ENCODE measurements around the gene NCK1.
A peak's percentile ranks its signal among the peaks of the same experiment; 100 is the strongest.

NCK1 gene

DNA sequence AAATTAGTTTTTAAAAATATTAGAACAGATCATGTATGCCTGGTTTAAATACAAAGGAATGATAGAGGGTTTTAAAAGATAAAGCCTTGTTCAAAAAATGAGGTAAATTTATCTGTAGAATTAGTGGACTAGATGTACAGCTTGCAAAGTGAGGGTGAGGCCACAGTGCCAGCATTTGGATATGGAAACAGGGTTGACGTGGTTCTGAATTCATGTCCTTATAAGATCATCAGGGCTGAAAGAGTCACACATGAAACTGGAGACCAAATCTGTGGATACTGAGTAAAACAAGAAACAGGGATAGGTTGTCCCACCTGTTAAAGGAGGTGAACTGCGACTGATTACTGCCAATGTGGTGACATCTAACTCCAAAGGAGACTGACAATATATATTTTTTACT is 46.3 kb downstream of the NCK1 start:
- no peak for DNase-seq
- ATAC-seq, result no peak

GRCh38 chr3:136909187-136909586 is 47.2 kb downstream of the NCK1 start:
- ATAC-seq, result no peak
- no peak for DNase-seq

DNA sequence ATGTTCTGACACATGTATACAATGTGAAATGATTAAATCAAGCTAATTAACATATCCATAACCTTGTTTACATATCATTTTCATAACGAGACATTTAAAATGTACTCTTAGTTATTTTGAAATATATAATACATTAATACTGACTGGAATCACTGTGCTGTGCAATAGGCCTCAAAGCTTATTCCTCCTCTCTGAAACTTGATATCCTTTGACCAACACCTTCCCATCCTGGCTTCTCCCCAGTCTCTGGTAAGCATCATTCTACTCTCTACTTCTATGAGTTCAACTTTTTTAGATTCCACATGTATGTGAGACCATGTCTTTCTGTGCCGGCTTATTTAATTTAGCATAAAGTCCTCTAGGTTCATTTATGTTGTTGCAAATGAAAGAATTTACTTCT is 48.7 kb downstream of the NCK1 start:
- DNase-seq, result no peak

DNA sequence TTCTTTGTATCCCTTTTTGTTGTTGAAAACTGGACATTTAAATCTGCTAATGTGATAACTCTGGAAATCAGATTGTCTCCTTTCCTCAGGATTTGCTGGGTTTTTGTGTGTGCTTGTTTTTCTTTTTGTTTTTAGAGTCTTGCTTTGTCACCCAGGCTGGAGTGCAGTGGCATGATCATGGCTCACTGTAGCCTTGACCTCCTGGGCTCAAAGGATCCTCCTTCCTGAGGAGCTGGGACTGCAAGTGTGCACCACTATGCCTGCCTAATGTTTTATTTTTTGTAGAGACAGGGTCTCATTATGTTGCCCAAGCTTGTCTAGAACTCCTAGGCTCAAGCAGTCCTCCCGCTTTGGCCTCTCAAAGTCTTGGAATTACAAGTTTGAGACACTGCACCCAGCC is 51.2 kb downstream of the NCK1 start:
- ATAC-seq (no peak), DNase-seq (no peak)

More for the DNA sequence above, 48.7 kb downstream of the NCK1 start:
- no peak for ATAC-seq

GRCh38 chr3:136914739-136915138 is 52.7 kb downstream of the NCK1 start:
- no peak for DNase-seq
- no peak for ATAC-seq

DNA sequence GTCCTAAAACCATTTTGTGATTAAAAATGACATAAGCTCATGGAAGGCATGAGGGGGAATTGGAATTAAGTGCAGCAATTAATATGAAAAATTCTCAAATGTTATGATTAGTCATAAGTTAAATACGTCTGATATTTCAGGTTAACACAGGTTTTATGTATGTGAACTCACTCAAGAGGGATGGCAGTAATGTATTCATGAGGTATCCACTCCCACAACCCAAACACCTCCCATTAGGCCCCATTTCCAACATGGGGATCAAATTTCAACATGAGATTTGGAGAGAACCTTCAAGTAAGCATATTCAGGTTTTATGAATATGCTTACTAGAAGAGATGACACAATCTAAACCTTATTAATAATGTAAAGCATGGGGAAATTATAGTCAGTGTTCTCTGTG is 54.2 kb downstream of the NCK1 start:
- DNase-seq (no peak), ATAC-seq (no peak)

- peak; percentile 69 for ATAC-seq
- no peak for DNase-seq
Measured at GRCh38 chr3:136919799-136920580, 58.0 kb downstream of the NCK1 start.

DNA sequence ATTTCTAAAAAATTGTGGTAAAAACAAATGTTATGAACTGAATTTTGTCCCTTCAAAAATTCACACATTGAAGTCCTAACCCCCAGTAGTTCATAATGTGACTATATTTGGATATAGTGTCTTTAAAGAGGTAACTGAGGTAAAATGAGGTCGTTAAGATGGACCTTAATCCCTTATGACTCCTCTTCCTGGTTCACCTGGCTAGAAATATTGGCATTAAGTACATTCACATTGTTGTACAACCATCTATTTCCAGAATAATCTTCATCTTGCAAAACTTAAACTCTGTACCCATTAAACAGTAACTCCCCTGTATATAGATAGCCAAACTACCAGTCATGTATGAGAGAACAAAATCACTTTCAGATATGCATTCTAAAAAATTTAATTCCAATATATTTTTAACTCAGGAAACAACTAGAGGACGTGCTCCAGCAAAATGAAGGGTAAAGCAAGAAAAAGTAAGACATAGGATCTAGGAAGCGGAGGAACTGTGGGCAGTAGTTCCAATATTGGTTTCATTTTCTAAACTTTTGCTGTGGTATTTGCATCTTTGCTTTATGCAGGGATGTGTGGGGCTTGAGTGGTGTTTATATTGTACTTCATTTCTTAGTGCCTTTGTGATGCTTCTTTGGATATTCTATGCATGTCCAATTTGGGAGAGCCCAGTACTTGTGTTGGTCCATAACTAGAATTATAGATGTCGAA is 59.0 kb downstream of the NCK1 start:
- ATAC-seq (no peak), DNase-seq (no peak)

GRCh38 chr3:136925425-136926190 is 63.6 kb downstream of the NCK1 start:
- DNase-seq (no peak), ATAC-seq (no peak)

GRCh38 chr3:136928240-136928639 is 66.2 kb downstream of the NCK1 start:
- DNase-seq, result no peak
- peak; percentile 95 for ATAC-seq

DNA sequence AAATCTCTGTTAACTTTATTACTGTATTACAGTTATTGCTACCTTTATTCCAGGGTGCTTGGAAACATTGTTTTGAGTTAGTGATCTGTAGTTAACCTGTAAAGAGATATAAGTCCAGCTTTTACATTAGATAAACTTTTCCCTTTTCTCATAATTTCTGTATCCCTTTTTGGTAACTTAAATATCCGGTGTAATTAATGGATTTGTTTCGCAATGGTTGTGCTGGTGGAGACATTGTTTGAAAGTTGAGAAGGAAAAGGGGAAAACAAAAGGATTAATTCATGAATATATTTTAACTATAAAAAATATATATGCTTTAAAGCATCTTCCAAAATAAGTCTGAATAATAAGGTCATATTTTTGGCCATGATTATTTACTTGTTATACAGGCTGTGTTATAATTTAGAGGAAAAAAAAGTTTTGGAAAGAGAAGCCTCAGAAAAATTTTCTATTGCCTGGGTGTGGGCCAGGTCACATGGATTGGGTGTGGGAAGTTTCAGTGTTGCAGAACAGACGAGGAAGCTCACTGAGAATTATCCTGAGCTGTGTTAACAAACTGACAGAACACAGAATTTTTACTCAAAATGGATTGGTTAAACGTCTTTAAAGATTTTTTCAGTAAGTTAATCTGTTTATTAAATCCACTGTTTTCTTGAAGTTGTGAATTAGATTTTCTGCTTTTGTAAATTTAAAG is 68.1 kb downstream of the NCK1 start:
- DNase-seq (no peak), ATAC-seq (no peak)

DNA sequence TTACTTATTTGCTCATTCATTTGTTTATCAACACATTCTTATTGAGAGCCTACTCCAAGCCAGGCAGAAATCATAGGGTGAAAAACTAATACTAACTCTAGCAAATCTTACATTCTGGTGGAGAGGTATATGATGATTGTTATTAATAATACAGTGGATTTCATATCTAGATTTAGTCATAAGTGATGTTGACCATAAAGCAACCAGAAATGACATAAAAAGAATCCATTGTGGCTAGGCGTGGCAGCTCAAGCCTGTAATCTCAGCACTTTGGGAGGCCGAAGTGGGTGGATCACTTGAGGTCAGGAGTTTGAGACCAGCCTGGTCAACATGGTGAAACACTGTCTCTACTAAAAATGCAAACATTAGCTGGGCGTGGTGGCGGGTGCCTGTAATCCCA is 69.6 kb downstream of the NCK1 start:
- DNase-seq (no peak), ATAC-seq (no peak)

DNA sequence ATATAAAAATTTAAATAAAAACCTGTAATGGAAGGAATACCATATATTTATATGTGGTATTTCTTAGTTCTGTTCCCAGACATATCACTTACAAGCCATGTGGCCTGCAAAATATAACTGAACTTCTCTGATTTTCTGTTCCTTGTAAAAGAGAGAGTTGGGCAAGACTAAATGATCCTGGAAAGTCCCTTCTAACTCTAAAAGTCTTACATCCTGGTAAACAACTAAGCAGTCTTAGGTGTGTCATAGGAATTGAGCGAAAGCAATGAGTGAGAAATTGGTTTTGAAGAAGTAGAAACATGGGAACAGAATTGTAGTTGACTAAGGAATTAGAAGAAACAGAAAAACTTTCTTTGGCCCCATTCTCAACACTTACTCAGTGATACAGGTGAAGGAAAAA is 70.5 kb downstream of the NCK1 start:
- ATAC-seq, result no peak
- DNase-seq, result no peak

DNA sequence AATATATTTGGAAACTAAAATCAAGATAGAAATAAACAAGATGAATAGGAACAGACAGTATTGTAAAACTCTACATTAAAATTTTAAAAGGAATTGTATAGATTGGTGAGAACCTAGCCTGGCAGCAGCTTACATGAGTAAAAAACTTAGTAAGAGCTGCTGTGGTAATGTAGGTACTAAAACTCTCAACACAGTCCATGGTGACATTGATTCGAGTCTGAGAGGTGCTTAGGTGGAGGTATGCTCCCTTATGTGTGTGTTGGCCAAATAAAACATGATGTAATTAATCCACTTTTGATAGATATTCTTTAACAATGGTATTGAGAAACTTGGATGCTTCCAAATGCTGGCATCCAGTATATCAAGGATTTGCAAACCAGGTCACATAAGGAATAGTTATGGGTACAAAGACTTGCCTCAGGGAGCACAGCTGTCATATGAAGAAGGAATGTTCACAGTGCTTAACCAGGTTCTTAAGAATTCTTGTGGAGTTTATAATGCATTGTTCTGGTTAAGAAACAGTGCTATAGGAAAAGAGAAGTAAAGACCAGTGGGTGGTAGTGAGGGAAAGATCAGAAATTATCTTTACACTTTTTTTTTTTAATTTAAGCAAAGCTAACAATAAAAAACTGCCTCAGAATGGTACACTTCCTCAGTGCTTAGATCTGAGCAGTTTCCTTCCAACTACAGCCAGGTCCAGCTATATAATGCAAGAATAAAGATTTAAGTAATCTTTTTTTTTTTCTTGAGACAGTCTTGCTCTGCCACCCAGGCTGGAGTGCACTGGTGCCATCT is 71.2 kb downstream of the NCK1 start:
- no peak for DNase-seq
- no peak for ATAC-seq

DNA sequence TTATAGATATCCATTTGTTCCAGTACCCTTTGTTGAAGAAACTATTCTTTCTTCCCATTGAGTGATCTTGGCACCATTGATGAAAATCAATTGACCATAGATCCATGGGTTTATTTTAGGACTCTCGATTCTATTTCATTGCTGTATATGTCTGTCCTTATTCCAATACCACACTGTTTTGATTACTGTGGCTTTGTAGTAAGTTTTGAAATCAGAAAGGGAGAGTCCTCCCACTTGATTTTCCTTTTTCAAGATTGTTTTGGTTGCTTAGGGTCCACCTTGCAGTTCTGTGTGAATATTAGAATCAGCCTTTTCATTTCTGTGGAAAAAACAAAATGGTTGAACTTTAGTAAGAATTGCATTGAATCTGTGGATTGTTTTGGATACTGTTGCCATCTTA is 75.2 kb downstream of the NCK1 start:
- ATAC-seq (no peak), DNase-seq (no peak)

DNA sequence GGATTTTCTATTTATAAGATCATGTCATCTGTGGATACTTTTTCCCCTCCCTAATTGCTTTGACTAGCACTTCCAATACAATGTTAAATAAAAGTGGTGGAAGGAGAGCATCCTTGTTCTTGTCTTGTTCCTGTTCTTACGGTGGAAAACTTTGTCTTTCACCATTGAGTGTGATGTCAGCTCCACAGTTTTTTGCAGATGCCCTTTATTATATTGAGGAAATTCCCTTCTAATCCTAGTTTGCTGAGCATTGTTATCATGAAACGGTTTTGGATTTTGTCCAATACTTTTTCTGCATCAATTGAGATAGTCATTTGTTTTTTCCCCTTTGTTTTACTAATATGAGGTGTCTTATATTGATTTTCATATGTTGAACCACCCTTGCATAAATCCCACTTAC is 75.8 kb downstream of the NCK1 start:
- no peak for ATAC-seq
- no peak for DNase-seq

DNA sequence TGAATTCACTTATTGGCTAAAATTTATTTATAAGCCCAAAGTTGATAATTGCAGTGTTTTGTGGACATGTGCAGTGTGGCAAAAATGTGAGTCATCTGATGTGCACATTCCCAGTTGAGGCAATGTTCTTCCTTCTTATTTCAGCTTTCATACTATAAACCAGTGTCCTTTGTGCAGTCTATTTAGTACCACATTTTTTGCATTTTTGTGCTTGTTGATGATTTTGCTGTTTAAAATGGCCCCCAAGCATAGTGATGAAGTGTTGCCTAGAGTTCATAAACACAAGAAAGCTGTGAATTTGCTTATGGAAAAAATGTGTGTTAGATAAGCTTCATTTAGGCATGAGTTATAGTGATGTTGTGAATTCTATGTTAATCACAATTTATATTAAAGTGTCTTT is 76.3 kb downstream of the NCK1 start:
- no peak for DNase-seq
- ATAC-seq, result no peak

DNA sequence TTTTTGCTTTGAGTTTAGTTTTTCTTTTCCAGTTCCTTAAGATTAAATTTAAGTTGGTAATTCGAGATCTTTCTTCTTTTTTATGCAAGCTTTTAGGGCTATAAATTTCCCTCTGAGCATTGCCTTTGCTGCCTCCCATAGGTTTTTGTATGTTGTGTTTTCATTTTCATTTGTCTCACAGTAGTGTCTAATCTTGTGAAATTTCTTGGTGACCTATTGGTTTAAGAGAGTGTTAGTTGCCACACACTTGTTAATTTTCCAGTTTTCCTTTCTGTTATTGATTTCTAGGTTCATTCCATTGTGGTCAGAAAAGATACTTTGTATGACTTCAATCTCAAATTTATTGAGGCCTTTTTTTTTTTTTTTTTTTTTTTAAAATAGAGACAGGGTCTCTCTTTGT is 77.5 kb downstream of the NCK1 start:
- ATAC-seq, result no peak
- DNase-seq, result no peak

- DNase-seq, result no peak
- ATAC-seq, result no peak
Measured at GRCh38 chr3:136942803-136943202, 80.8 kb downstream of the NCK1 start.

DNA sequence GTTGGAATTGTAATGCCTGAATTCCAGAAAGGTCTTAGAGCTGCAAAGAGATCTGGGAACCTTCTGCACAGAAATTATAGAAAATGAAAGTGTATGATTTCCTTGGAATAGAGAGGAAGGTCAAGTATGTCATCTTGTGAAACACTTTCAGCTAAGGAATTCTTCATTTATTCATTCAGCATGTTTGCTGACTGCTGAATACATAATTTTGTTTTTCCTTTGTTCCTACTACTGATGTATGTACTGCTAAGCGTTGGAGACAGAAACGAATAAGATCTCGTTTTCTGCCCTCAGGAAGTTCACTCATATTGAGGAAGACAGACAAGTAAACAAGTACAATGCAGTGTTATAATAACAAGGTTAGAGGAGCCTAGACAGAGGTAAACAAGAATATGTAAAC is 81.4 kb downstream of the NCK1 start:
- DNase-seq (no peak), ATAC-seq (no peak)

GRCh38 chr3:136946978-136947377 is 85.0 kb downstream of the NCK1 start:
- no peak for DNase-seq
- ATAC-seq, result no peak

DNA sequence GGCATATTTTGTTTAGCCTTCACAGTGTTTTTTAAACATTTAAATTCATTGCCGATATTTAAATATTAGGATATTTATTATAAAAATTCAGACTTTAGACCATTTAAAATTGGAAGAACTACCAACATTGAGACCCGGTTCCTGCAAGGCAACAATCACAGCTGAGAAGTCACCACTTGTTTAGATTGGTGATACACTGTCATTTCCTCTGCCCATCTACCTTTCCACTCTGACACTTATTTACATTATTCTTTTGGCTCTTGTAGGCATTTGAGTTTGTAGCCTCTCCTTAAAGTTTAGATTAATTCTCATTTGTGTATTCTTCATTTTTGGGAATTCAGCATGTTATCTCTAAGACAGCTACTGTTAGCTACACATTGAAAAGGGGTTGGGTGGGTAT is 85.5 kb downstream of the NCK1 start:
- DNase-seq, result no peak
- ATAC-seq, result no peak
